AG20443 (cell line): Measurements from ENCODE around the gene SULT6B1.

Experiments
- DNase-seq: peaks from one replicate; pipeline ENCODE4 v3.0.0; 2012; ENCODE audit warnings: low spot score, mixed read lengths

Gene SULT6B1

DNA sequence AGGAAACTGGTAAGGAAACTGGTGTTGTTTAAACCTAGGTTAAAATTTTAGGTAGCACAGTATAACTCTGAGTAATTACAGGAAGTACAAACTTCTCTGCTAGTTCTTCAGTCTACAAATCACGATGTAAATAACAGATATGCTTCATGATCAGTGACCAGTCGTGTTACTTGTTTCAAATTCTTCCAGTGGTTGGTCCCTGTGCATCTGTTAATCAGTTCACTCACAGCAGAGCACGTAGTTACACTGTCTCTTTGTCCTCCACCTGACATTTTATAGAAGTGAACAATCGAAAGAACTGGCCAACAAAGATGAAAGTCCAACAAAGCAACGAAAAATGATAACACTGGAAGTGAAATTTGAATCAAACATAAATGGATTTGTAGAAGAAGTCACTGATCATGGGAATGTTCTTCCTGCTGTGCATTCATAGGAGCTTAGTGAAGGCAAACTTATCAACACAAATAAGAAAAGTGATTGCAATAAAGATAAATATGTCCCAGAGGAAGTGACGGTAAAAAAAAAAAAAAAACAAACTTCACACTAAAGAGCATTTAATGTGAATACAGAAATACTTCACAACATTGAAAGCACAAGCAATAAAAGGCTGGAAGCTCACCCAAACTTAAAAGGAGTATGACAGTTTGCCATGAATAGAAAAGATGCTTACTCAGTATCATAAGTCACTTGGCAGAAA is 38.7 kb downstream of the SULT6B1 start:
- no peak for DNase-seq

DNA sequence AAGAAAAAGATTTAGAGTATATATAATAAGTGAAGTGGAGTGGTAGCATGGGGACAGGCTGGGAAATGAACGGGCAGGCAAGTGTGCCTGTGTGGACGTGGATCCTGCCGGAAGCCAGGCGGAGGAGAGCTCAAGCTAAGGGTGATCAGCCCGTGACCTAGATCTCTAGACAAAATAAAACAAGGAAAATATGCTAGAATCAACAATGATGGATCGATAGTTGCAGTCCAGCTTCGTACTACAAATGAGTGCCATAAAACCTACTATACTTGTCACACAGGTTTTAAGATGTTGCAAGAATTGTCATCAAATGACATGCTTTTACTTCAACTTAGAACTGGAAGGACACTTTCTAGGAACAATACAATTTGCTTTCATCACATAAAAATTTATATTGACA is 40.1 kb downstream of the SULT6B1 start:
- no peak for DNase-seq

DNA sequence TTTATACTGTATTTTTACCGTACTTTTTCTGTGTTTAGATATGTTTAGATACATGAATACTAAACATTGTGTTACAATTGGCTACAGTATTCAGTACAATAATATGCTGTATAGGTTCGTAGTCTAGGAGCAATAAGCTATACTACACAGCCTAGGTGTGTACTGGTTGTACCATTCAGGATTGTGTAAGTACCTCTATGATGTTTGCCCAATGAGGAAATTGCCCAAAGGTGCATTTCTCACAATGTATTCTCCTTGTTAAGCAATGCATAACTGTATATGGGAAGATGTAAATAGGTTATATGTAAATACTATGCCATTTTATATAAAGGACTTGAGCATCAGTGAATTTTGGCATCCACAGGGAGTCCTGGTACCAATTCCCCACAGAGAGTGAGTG is 42.4 kb downstream of the SULT6B1 start:
- no peak for DNase-seq

DNA sequence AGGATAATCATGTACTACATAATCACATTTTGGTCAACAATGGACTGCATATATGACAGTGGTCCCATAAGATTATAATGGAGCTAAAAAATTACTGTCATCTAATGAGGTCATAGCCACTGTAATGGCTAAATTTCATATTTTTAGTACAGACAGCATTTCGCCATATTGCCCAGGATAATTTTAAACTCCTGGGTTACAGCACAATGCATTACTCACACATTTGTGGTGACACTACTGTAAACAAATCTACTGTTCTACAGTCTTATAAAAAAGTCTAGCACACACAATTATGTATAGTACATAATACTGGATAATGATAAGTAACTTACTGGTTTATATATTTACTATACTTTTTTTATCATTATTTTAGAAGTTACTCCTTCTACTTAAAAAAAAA is 44.5 kb downstream of the SULT6B1 start:
- DNase-seq: no peak

DNA sequence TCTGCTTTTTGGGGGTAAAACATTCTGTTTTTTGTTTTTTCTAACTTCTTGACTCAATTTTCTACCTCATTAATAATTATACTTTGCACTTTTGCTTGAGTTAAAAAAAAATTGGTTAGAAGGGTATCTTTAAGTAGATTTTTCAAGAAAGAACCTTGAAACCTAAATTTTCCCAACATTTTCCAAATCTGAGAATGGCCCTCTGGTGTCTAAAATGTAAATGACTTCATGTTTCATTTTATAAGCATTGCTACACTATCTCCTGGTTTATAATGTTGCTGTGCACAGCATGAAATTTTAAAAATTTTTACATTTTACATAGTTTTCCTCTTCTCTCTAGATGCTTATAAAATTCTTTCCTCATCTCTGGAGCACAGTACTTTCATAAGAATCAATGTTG is 45.9 kb downstream of the SULT6B1 start:
- no peak for DNase-seq

DNA sequence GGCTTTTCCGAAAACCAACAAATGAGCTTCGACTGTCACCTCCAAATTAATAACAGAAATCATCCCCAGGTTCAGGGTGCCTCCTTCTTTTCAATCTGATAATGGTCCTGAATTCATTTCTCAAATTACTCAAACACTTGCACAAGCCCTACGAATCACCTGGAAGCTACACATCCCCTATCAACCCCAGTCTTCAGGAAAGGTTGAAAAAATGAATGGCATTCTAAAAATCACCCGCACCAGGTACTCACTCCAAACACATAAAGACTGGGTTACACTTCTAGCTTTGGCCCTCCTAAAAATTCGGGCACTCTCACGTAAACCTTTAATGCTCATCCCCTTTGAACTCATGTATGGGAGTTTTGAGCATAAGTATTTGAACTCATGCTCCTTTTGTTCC is 55.6 kb downstream of the SULT6B1 start:
- no peak for DNase-seq

DNA sequence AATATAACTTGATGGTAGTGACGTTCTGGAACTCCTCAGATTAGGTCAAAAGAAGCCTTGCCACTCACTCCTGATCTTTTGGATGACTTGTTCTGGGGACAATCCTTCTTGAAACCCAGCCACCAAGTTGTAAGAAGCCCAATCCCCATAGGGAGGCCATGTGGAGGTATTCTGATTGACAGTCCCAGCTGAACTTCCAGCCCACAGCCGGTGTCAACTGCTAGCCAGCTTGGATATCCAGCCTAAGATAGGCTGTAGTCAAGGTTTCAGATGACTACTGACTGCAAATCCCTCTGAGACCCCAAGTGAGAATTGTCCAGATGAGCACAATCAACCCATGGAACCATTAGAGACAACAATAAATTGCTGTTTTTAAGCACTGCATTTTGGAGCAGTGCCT is 63.1 kb downstream of the SULT6B1 start:
- no peak for DNase-seq

DNA sequence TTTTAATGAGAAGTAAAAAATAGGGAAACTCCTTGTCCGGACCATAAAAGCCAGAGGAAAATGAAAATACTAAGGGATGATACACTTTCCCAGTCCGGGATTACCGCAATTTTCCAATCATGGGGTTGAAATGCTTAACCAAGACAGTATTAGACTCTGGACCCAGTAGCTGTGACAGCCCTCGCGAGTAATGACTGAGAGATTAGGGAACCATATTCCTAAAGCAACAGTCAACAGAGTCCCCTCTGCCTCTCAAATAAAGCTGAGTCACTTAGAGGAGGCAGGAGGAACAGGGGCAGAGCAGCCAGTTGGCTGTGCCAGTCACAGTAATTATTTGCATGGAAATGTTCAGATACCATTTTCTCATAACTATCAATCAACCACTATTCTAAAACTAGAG is 69.3 kb downstream of the SULT6B1 start:
- no peak for DNase-seq
